Measurements from ENCODE around the gene ABHD16A. TPM values are rescaled to one million over a fixed set of nuclear protein-coding genes. Genes with fewer than 3 reads are reported as not detected.
A peak's percentile ranks its signal among the peaks of the same experiment; 100 is the strongest.

The ABHD16A gene
- total RNA-seq, 1 donor from 2014 or later: 120 TPM

GRCh38 chr6:31707701-31708100 lies 4.6 kb upstream of the ABHD16A start:
- no peak for DNase-seq
- no peak for TF ChIP-seq CTCF (IDR thresholded peaks at IDR 0.05; ENCODE audit: partially characterized antibody, unreplicated experiment)
- peaks cover 16% of the 10 kb centered on the region for H3K9me3 Mint-ChIP-seq (ENCODE audit: unreplicated experiment)
- H3K4me3 Mint-ChIP-seq (ENCODE audit: unreplicated experiment): no peak overlapping the region
- no peaks in the 10 kb centered on the region for H3K36me3 Mint-ChIP-seq (ENCODE audit: unreplicated experiment)
- no peak overlapping the region for H3K27ac Mint-ChIP-seq (ENCODE audit: unreplicated experiment)
- peaks cover 6% of the 10 kb centered on the region for H3K27me3 Mint-ChIP-seq (ENCODE audit: unreplicated experiment)
- H3K4me1 Mint-ChIP-seq (ENCODE audit: low read depth, unreplicated experiment): peaks cover 6% of the 10 kb centered on the region

GRCh38 chr6:31706599-31706998 lies 3.5 kb upstream of the ABHD16A start, which contains the start of gene LY6G6F:
Gene LY6G6F (plus strand): TSS chr6:31706866. CDS start chr6:31706907, 41 bp downstream.
- H3K27me3 Mint-ChIP-seq (ENCODE audit: unreplicated experiment): peaks cover 10% of the 10 kb centered on the region
- no peak within 1 kb of the TSS for H3K4me3 Mint-ChIP-seq (ENCODE audit: unreplicated experiment)
- TF ChIP-seq CTCF (IDR thresholded peaks at IDR 0.05; ENCODE audit: partially characterized antibody, unreplicated experiment): no peak
- H3K27ac Mint-ChIP-seq (ENCODE audit: unreplicated experiment): no peak within 1 kb of the TSS
- DNase-seq: no peak
- peaks cover 8% of the 10 kb centered on the region for H3K4me1 Mint-ChIP-seq (ENCODE audit: low read depth, unreplicated experiment)
- no peaks in the 10 kb centered on the region for H3K36me3 Mint-ChIP-seq (ENCODE audit: unreplicated experiment)
- H3K9me3 Mint-ChIP-seq (ENCODE audit: unreplicated experiment): peaks cover 16% of the 10 kb centered on the region

GRCh38 chr6:31705931-31706330 lies 2.8 kb upstream of the ABHD16A start:
- no peak overlapping the region for H3K27ac Mint-ChIP-seq (ENCODE audit: unreplicated experiment)
- no peak for DNase-seq
- H3K36me3 Mint-ChIP-seq (ENCODE audit: unreplicated experiment): no peaks in the 10 kb centered on the region
- H3K4me3 Mint-ChIP-seq (ENCODE audit: unreplicated experiment): no peak overlapping the region
- no peak for TF ChIP-seq CTCF (IDR thresholded peaks at IDR 0.05; ENCODE audit: partially characterized antibody, unreplicated experiment)
- H3K9me3 Mint-ChIP-seq (ENCODE audit: unreplicated experiment): peaks cover 16% of the 10 kb centered on the region
- peaks cover 11% of the 10 kb centered on the region for H3K27me3 Mint-ChIP-seq (ENCODE audit: unreplicated experiment)
- peaks cover 15% of the 10 kb centered on the region for H3K4me1 Mint-ChIP-seq (ENCODE audit: low read depth, unreplicated experiment)

GRCh38 chr6:31702405-31702818 lies 712 bp downstream of the ABHD16A start:
- no peak for DNase-seq
- H3K9me3 Mint-ChIP-seq (ENCODE audit: unreplicated experiment): peaks cover 10% of the 10 kb centered on the region
- TF ChIP-seq CTCF (IDR thresholded peaks at IDR 0.05; ENCODE audit: partially characterized antibody, unreplicated experiment): no peak
- H3K4me3 Mint-ChIP-seq (ENCODE audit: unreplicated experiment): peak overlapping the region; percentile 94
- H3K27ac Mint-ChIP-seq (ENCODE audit: unreplicated experiment): peak overlapping the region; percentile 99
- no peaks in the 10 kb centered on the region for H3K36me3 Mint-ChIP-seq (ENCODE audit: unreplicated experiment)
- peaks cover 7% of the 10 kb centered on the region for H3K27me3 Mint-ChIP-seq (ENCODE audit: unreplicated experiment)
- H3K4me1 Mint-ChIP-seq (ENCODE audit: low read depth, unreplicated experiment): peaks cover 13% of the 10 kb centered on the region

GRCh38 chr6:31701666-31702404 lies 1.3 kb downstream of the ABHD16A start:
- H3K4me1 Mint-ChIP-seq (ENCODE audit: low read depth, unreplicated experiment): peaks cover 13% of the 10 kb centered on the region
- no peak for TF ChIP-seq CTCF (IDR thresholded peaks at IDR 0.05; ENCODE audit: partially characterized antibody, unreplicated experiment)
- H3K36me3 Mint-ChIP-seq (ENCODE audit: unreplicated experiment): no peaks in the 10 kb centered on the region
- H3K4me3 Mint-ChIP-seq (ENCODE audit: unreplicated experiment): peak overlapping the region; percentile 94
- peaks cover 10% of the 10 kb centered on the region for H3K9me3 Mint-ChIP-seq (ENCODE audit: unreplicated experiment)
- H3K27ac Mint-ChIP-seq (ENCODE audit: unreplicated experiment): peak overlapping the region; percentile 99
- peak; percentile 48 for DNase-seq
- peaks cover 7% of the 10 kb centered on the region for H3K27me3 Mint-ChIP-seq (ENCODE audit: unreplicated experiment)

Data from glutamatergic neuron (in vitro differentiated cells).